Breast epithelium (tissue), 3 donors: ENCODE results near the gene IVD.

Source experiments
- POLR2A ChIP-seq: fragments of 450-650 bp; IDR thresholded peaks from one replicate; pipeline ENCODE4 v1.6.1; 2016; ENCODE audit warnings: antibody characterized with exemption, mild to moderate bottlenecking, moderate library complexity
- POLR2AphosphoS5 ChIP-seq, 3 donors: sonication (generic); formaldehyde crosslinking; IDR thresholded peaks; one replicate each; pipeline ENCODE4 v1.6.1; 2017; ENCODE audit warnings: antibody characterized with exemption in 3 of 3
- TF ChIP-seq, protein P1 (sequence below), 3 donors: fragments of 450-650 bp; IDR thresholded peaks; one replicate each; pipeline ENCODE4 v1.5.1; 2016 to 2017; ENCODE audit warnings: antibody characterized with exemption in 3 of 3, mild to moderate bottlenecking in 3 of 3, moderate library complexity in 3 of 3

DNA sequence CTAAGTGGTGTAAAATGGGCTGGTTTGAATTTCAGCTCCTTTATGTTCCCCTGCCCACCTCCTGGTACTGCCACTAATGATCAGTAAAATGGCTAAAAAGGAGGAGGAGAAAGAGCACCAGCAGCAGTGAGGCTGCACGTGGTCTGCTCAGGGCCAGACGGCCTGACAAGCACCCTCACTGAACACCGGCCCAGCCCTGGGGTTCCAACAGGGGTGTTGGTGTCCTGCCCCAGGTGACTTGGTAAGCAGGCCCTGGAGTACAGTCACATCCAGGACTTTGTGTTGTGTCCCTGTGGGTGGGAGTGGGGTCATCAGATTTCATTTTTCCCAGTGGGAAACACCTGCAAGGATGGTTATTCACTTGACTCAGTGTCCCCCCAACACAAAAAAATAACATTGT lies 40.5 kb downstream of the IVD start:
- TF ChIP-seq, protein P1, sequence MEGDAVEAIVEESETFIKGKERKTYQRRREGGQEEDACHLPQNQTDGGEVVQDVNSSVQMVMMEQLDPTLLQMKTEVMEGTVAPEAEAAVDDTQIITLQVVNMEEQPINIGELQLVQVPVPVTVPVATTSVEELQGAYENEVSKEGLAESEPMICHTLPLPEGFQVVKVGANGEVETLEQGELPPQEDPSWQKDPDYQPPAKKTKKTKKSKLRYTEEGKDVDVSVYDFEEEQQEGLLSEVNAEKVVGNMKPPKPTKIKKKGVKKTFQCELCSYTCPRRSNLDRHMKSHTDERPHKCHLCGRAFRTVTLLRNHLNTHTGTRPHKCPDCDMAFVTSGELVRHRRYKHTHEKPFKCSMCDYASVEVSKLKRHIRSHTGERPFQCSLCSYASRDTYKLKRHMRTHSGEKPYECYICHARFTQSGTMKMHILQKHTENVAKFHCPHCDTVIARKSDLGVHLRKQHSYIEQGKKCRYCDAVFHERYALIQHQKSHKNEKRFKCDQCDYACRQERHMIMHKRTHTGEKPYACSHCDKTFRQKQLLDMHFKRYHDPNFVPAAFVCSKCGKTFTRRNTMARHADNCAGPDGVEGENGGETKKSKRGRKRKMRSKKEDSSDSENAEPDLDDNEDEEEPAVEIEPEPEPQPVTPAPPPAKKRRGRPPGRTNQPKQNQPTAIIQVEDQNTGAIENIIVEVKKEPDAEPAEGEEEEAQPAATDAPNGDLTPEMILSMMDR (IDR thresholded peaks at IDR 0.05), result no peak
- no peak for TF ChIP-seq POLR2AphosphoS5 (IDR thresholded peaks at IDR 0.05)
- TF ChIP-seq POLR2A, result no peak
